K562 (cell line): ENCODE measurements around the gene LGR6. TPM values are rescaled to one million over a fixed set of nuclear protein-coding genes. Genes with fewer than 3 reads are reported as not detected.

Experiments
- ARID1B ChIP-seq: fragments of 450-650 bp; IDR thresholded peaks from 2 replicates; pipeline ENCODE4 v1.6.1; 2016; ENCODE audit warnings: antibody characterized with exemption, mild to moderate bottlenecking, inconsistent platforms
- DNMT1 ChIP-seq: fragments of 450-650 bp; IDR thresholded peaks from 2 replicates; pipeline ENCODE4 v1.6.1; 2016; ENCODE audit warnings: antibody characterized with exemption, mild to moderate bottlenecking
- DPF2 ChIP-seq: fragments of 450-650 bp; IDR thresholded peaks from 2 replicates; pipeline ENCODE4 v1.6.1; 2016
- GATA2 ChIP-seq: sonication (generic); formaldehyde crosslinking; IDR thresholded peaks from 2 replicates; pipeline ENCODE4 v1.4.0; 2020; ENCODE audit warnings: mild to moderate bottlenecking, missing genetic modification reagents
- HDAC3 ChIP-seq: fragments of 450-650 bp; IDR thresholded peaks from 2 replicates; pipeline ENCODE4 v1.6.1; 2018; ENCODE audit warnings: borderline replicate concordance, mild to moderate bottlenecking, moderate library complexity; ENCODE audit not compliant: partially characterized antibody
- HMBOX1 ChIP-seq: sonication (generic); IDR thresholded peaks from 2 replicates; pipeline ENCODE4 v1.6.1; 2016
- HMG20A ChIP-seq: fragments of 450-650 bp; formaldehyde crosslinking; conservative IDR thresholded peaks from 2 replicates; pipeline ENCODE4 v1.4.0; 2020; ENCODE audit warnings: mild to moderate bottlenecking, mixed read lengths
- NR2C2 ChIP-seq, 2 experiments: fragments of 200-800 bp in 1 of 2; sonication (Bioruptor generic) in 1 of 2; sonication (generic) in 1 of 2; formaldehyde crosslinking in 1 of 2; IDR thresholded peaks; 2 replicates each; pipeline versions ENCODE4 v1.6.1 to v1.8.0; 2016 to 2022; ENCODE audit warnings: mild to moderate bottlenecking in 1 of 2, missing compliant biosample characterization in 1 of 2, missing genetic modification characterization in 1 of 2, missing genetic modification reagents in 1 of 2
- ZBTB12 ChIP-seq: fragments of 250-450 bp; sonication (Bioruptor Pico); IDR thresholded peaks from 2 replicates; pipeline ENCODE4 v1.4.0; 2020
- ZBTB40 ChIP-seq, 2 experiments: fragments of 450-650 bp in 1 of 2; sonication (generic) in 1 of 2; formaldehyde crosslinking in 1 of 2; IDR thresholded peaks; 2 replicates each; pipeline versions ENCODE4 v1.7.1 to v1.9.0; 2016 to 2022; ENCODE audit warnings: inconsistent platforms in 1 of 2, mild to moderate bottlenecking in 1 of 2, missing genetic modification reagents in 1 of 2
- ZNF507 ChIP-seq: conservative IDR thresholded peaks from 2 replicates; pipeline ENCODE4 v1.6.1; 2017; ENCODE audit warnings: missing genetic modification characterization, missing compliant biosample characterization
- ZSCAN32 ChIP-seq: fragments of 450-650 bp; formaldehyde crosslinking; IDR thresholded peaks from 2 replicates; pipeline ENCODE4 v1.4.0; 2020; ENCODE audit warnings: mild to moderate bottlenecking, moderate library complexity
- ZZZ3 ChIP-seq: fragments of 450-650 bp; IDR thresholded peaks from 2 replicates; pipeline ENCODE4 v1.6.1; 2016; ENCODE audit warnings: antibody characterized with exemption, mild to moderate bottlenecking, moderate library complexity
- polyA plus RNA-seq, 8 experiments: library from polyadenylated mRNA; depleted of rRNA in 4 of 8; stranded (reverse) in 5 of 8; unstranded in 3 of 8; fragments of >200 nt; fragmentation: Nextera tagmentation in 2 of 8; fragmentation: Illumina TruSeq in 1 of 8; extraction: Ambion mirVana in 2 of 8; extraction: Trizol in 1 of 8; gene quantifications; 2 replicates each; pipeline versions ENCODE4 v1.2.1 to v1.2.3, GENCODE V29; 2011 to 2014; ENCODE audit warnings: inconsistent platforms in 1 of 8, missing spikeins in 1 of 8
- total RNA-seq, 7 experiments: library from RNA; depleted of rRNA in 6 of 7; stranded (reverse); fragments of >200 nt in 6 of 7; fragmentation: Illumina TruSeq in 2 of 7; extraction: Trizol in 2 of 7; gene quantifications; 2 replicates each; pipeline versions ENCODE4 v1.2.1 to v1.2.3, GENCODE V29; 2011 to 2021; ENCODE audit warnings: low replicate concordance in 1 of 7
- TF ChIP-seq, protein P1 (sequence below), 2 experiments: fragments of 450-650 bp in 1 of 2; sonication (generic) in 1 of 2; formaldehyde crosslinking in 1 of 2; IDR thresholded peaks in 1 of 2; conservative IDR thresholded peaks in 1 of 2; 2 replicates each; pipeline versions ENCODE4 v1.6.1 to v1.8.1; 2016 to 2023; ENCODE audit warnings: mild to moderate bottlenecking in 2 of 2, moderate library complexity in 2 of 2, inconsistent platforms in 1 of 2, missing genetic modification reagents in 1 of 2

Gene LGR6
- total and polyA plus RNA-seq, 9 of the 15 experiments (the other 6 are each of a cell fraction or from before 2014, with no cell fraction given) = 0.01 to 0.54 (median 0.17) TPM; not detected in 1

DNA sequence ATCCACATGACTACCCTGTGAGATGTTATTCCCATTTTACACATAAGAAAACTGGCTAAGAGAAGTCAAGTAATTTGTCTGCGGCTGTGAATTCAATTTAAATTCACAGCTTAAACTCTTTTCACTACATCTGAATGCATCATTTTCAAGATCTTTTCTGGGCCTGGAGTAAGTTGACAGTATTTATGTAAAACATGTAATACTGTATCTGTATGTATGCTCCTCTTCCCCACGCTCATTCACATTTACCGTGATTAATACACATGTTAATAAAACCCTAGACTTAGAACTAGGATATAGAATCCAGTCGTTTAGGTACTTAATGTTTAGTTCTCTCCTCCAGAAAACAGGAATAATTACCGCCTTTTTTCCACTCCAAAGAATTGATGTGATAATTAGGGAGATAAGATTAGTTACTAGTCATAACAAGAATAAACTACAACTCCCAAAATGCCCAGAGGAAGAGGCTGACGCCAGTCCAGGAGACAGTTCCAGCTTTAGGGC lies 154.5 kb downstream of the LGR6 start (continued):
- TF ChIP-seq ZBTB12 (peak; percentile 94; the same call in 1 of the 2 replicates), DPF2 (peak; percentile 80), HMBOX1 (peak; percentile 85), HDAC3 (peak; percentile 51), ZBTB40 (IDR thresholded peaks at IDR 0.05) (peak; percentile 81), ZBTB40 (CRISPR knock-in tag; IDR thresholded peaks at IDR 0.05) (no peak), NR2C2 (CRISPR knock-in tag; IDR thresholded peaks at IDR 0.05) (no peak), NR2C2 (tag; IDR thresholded peaks at IDR 0.05) (0 out of 2 replicates have a peak, but pooled peaks have one; percentile 71), ZNF507 (tag) (no peak), HMG20A (CRISPR knock-in tag) (peak; percentile 36; the same call in 1 of the 2 replicates), ZSCAN32 (CRISPR knock-in tag) (no peak), DNMT1 (no peak), GATA2 (peak; percentile 70), ZZZ3 (0 out of 2 replicates have a peak, but pooled peaks have one; percentile 48), ARID1B (0 out of 2 replicates have a peak, but pooled peaks have one; percentile 23)
- TF ChIP-seq, protein P1, sequence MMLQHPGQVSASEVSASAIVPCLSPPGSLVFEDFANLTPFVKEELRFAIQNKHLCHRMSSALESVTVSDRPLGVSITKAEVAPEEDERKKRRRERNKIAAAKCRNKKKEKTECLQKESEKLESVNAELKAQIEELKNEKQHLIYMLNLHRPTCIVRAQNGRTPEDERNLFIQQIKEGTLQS (IDR thresholded peaks at IDR 0.05) = peak; percentile 79
- TF ChIP-seq, protein P1 (CRISPR knock-in tag; conservative IDR thresholded peaks at IDR 0.05) = no peak
